IMR-90 (cell line): ENCODE results near the gene KRTAP10-6. TPM values are rescaled to one million over a fixed set of nuclear protein-coding genes. Genes with fewer than 3 reads are reported as not detected.

Experiments
- ATAC-seq: fragments of 200-7000 bp; cut with Tn5 transposase; 2 replicates; pipeline ENCODE4 v1.9.1; 2020; ENCODE audit warnings: low read depth, mild to moderate bottlenecking, moderate library complexity
- BruUV-seq: library from RNA; stranded (reverse); fragments of 400-500 nt; replicated peaks from 2 replicates; lab custom pipeline; 2021; lab: Mats Ljungman, UMichigan
- CTCF ChIA-PET: fragments of 300-600 bp; formaldehyde crosslinking; extraction: SDS; loops from one replicate; lab custom pipeline; 2021; ENCODE audit warnings: antibody characterized with exemption; lab: Yijun Ruan, JAX
- POLR2A ChIA-PET: fragments of 300-600 bp; sonication (Branson Sonifier 250); formaldehyde crosslinking; loops from one replicate; lab custom pipeline; 2022; ENCODE audit warnings: antibody characterized with exemption; ENCODE audit not compliant: unreplicated experiment; lab: Charles Lee
- DNase-seq: peaks from one replicate; pipeline ENCODE4 v3.0.0; 2013
- H2AFZ ChIP-seq: replicated peaks from 2 replicates; pipeline ENCODE3; 2013; ENCODE audit warnings: low read length, mild to moderate bottlenecking; ENCODE audit not compliant: poor library complexity
- H2AK5ac ChIP-seq: 2 replicates; pipeline ENCODE4 v1.6.1; 2013; ENCODE audit warnings: low read depth, low read length, inconsistent platforms
- H2AK9ac ChIP-seq: replicated peaks from 2 replicates; pipeline ENCODE3; 2013; ENCODE audit warnings: mild to moderate bottlenecking, low read depth, low read length, moderate library complexity; ENCODE audit not compliant: poor library complexity
- H2BK120ac ChIP-seq: 2 replicates; pipeline ENCODE4 v1.6.1; 2013; ENCODE audit warnings: low read depth, low read length, inconsistent platforms
- H2BK15ac ChIP-seq: 3 replicates; pipeline ENCODE4 v1.6.1; 2013; ENCODE audit warnings: low read depth, low read length, inconsistent platforms
- H2BK20ac ChIP-seq: 2 replicates; pipeline ENCODE4 v1.6.1; 2013; ENCODE audit warnings: low read depth, mild to moderate bottlenecking, inconsistent platforms, low read length, moderate library complexity
- H2BK5ac ChIP-seq: 2 replicates; pipeline ENCODE4 v1.6.1; 2013; ENCODE audit warnings: mild to moderate bottlenecking, low read depth, low read length, inconsistent platforms; ENCODE audit not compliant: poor library complexity, severe bottlenecking
- H3K14ac ChIP-seq: replicated peaks from 2 replicates; pipeline ENCODE4 v1.6.1; 2013; ENCODE audit warnings: low read depth, low read length, inconsistent platforms
- H3K18ac ChIP-seq: 2 replicates; pipeline ENCODE4 v1.6.1; 2013; ENCODE audit warnings: low read depth, low read length, control low read depth
- H3K23ac ChIP-seq: 2 replicates; pipeline ENCODE4 v1.6.1; 2013; ENCODE audit warnings: low read depth, low read length, inconsistent platforms
- H3K27ac ChIP-seq: 2 replicates; pipeline ENCODE4 v1.5.1; 2013; ENCODE audit warnings: mild to moderate bottlenecking, control low read depth, low read length; ENCODE audit not compliant: insufficient read depth
- H3K27me3 ChIP-seq: 2 replicates; pipeline ENCODE4 v1.6.1; 2013; ENCODE audit warnings: low read length; ENCODE audit not compliant: control insufficient read depth, insufficient read depth
- H3K36me3 ChIP-seq: 2 replicates; pipeline ENCODE4 v1.6.1; 2013; ENCODE audit warnings: low read length, mixed read lengths; ENCODE audit not compliant: control insufficient read depth, insufficient read depth
- H3K4ac ChIP-seq: 2 replicates; pipeline ENCODE4 v1.6.1; 2013; ENCODE audit warnings: low read depth, low read length, inconsistent platforms
- H3K4me1 ChIP-seq: 2 replicates; pipeline ENCODE4 v1.6.1; 2013; ENCODE audit warnings: low read length, mixed read lengths; ENCODE audit not compliant: control insufficient read depth, insufficient read depth
- H3K4me2 ChIP-seq: 2 replicates; pipeline ENCODE4 v1.6.1; 2013; ENCODE audit warnings: low read depth, mild to moderate bottlenecking, control low read depth, low read length, moderate library complexity
- H3K4me3 ChIP-seq: 2 replicates; pipeline ENCODE4 v1.5.1; 2013; ENCODE audit warnings: low read depth, mild to moderate bottlenecking, control low read depth, low read length, moderate library complexity; ENCODE audit not compliant: insufficient read depth
- H3K56ac ChIP-seq: 2 replicates; pipeline ENCODE4 v1.6.1; 2013; ENCODE audit warnings: low read length, inconsistent platforms; ENCODE audit not compliant: insufficient read depth; ENCODE audit errors: extremely low read depth
- H3K79me1 ChIP-seq, 2 experiments: 2 replicates each; pipeline ENCODE4 v1.6.1; 2013; ENCODE audit warnings: low read length in 2 of 2, inconsistent platforms in 1 of 2, low read depth in 1 of 2
- H3K9ac ChIP-seq: 2 replicates; pipeline ENCODE4 v1.6.1; 2013; ENCODE audit warnings: low read depth, low read length, control low read depth
- H3K9me1 ChIP-seq: 2 replicates; pipeline ENCODE4 v1.6.1; 2013; ENCODE audit warnings: low read length, inconsistent platforms; ENCODE audit not compliant: insufficient read depth
- H3K9me3 ChIP-seq: 2 replicates; pipeline ENCODE4 v1.6.1; 2013; ENCODE audit warnings: low read length; ENCODE audit not compliant: control insufficient read depth, insufficient read depth
- H4K20me1 ChIP-seq: 2 replicates; pipeline ENCODE4 v1.6.1; 2013; ENCODE audit warnings: low read length, inconsistent platforms; ENCODE audit not compliant: insufficient read depth
- H4K5ac ChIP-seq: 2 replicates; pipeline ENCODE4 v1.6.1; 2013; ENCODE audit warnings: mild to moderate bottlenecking, low read depth, low read length, control low read depth
- H4K8ac ChIP-seq, 2 experiments: 2 replicates each; pipeline ENCODE4 v1.6.1; 2013; ENCODE audit warnings: low read depth in 2 of 2, low read length in 2 of 2, control low read depth in 1 of 2, inconsistent platforms in 1 of 2
- H4K91ac ChIP-seq: 2 replicates; pipeline ENCODE4 v1.6.1; 2013; ENCODE audit warnings: low read depth, low read length, inconsistent platforms; ENCODE audit not compliant: insufficient read depth
- CTCF ChIP-seq: conservative IDR thresholded peaks from 2 replicates; pipeline ENCODE4 v1.5.1; 2012; ENCODE audit warnings: mild to moderate bottlenecking, low read depth, low read length, improper control_type of control experiment
- ELK1 ChIP-seq: fragments of 150-350 bp; IDR thresholded peaks from 2 replicates; pipeline ENCODE4 v1.6.1; 2016; ENCODE audit warnings: low read depth, mild to moderate bottlenecking, low read length, moderate library complexity, borderline replicate concordance
- MAFK ChIP-seq: IDR thresholded peaks from 2 replicates; pipeline ENCODE4 v1.6.1; 2012; ENCODE audit warnings: low read depth, low read length, improper control_type of control experiment
- MAZ ChIP-seq: IDR thresholded peaks from 2 replicates; pipeline ENCODE4 v1.6.1; 2012; ENCODE audit warnings: low read depth, mild to moderate bottlenecking, low read length, improper control_type of control experiment, moderate library complexity, borderline replicate concordance
- MXI1 ChIP-seq: IDR thresholded peaks from 2 replicates; pipeline ENCODE4 v1.6.1; 2012; ENCODE audit warnings: low read depth, mild to moderate bottlenecking, low read length, moderate library complexity, borderline replicate concordance
- NFE2L2 ChIP-seq: fragments of 150-350 bp; IDR thresholded peaks from 2 replicates; pipeline ENCODE4 v1.6.1; 2016; ENCODE audit warnings: low read depth, mild to moderate bottlenecking, low read length
- POLR2A ChIP-seq: IDR thresholded peaks from 2 replicates; pipeline ENCODE4 v1.6.1; 2012; ENCODE audit warnings: mild to moderate bottlenecking, low read depth, low read length
- RCOR1 ChIP-seq: IDR thresholded peaks from 2 replicates; pipeline ENCODE4 v1.6.1; 2012; ENCODE audit warnings: mild to moderate bottlenecking, low read length, improper control_type of control experiment; ENCODE audit not compliant: insufficient replicate concordance
- RFX5 ChIP-seq: IDR thresholded peaks from 2 replicates; pipeline ENCODE4 v1.8.0; 2012; ENCODE audit warnings: low read depth, mild to moderate bottlenecking, low read length, moderate library complexity
- WGBS, 2 experiments: methylation state at CpG; one replicate each; pipeline versions ENCODE4 v1.1.5 to v1.1.7; 2013; ENCODE audit warnings: missing lambda C conversion rate in 2 of 2; ENCODE audit not compliant: insufficient read length in 1 of 2; ENCODE audit errors: extremely low coverage in 2 of 2; 5-methylcytosine and 5-hydroxymethylcytosine counted together
- dilution Hi-C: fragments of 300-500 bp; cut with HindIII; formaldehyde crosslinking; loops from one replicate; pipeline ENCODE4 v1.14.3; 2018; ENCODE audit warnings: low sequenced_read_pairs; ENCODE audit not compliant: unreplicated experiment
- in situ Hi-C: fragments of 300-500 bp; cut with MboI; formaldehyde crosslinking; loops from 3 replicates; pipeline ENCODE4 v1.14.3; 2019; ENCODE audit warnings: low sequenced_read_pairs, inconsistent platforms, mixed read lengths
- intact Hi-C: fragments of 100-400 bp; cut with micrococcal nuclease; formaldehyde crosslinking; loops from 2 replicates; pipeline ENCODE4 v1.10.0; 2022
- polyA plus RNA-seq, 3 experiments: library from polyadenylated mRNA; depleted of rRNA; stranded (reverse); fragments of >200 nt; gene quantifications; 2 replicates each; pipeline ENCODE4 v1.2.3, GENCODE V29; 2012; ENCODE audit warnings: low replicate concordance in 1 of 3
- total RNA-seq: library from RNA; depleted of rRNA; stranded (reverse); fragments of >200 nt; gene quantifications from 2 replicates; pipeline ENCODE4 v1.2.3, GENCODE V29; 2012
- TF ChIP-seq, protein P1 (sequence below): fragments of 150-350 bp; IDR thresholded peaks from 2 replicates; pipeline ENCODE4 v1.6.1; 2017; ENCODE audit warnings: mild to moderate bottlenecking, antibody characterized with exemption, low read length, low read depth

Gene KRTAP10-6
- total and polyA plus RNA-seq, 2 of the 4 experiments (the other 2 are of a cell fraction) = not detected

GRCh38 chr21:44630440-44630839, 38.1 kb upstream of the KRTAP10-6 start:
- Histone ChIP-seq H3K9me3 (0 out of 2 replicates have a peak, but pooled peaks cover 2% of the 10 kb centered on the region), H3K4ac (no peak overlapping the region), H3K27me3 (peaks cover 2% of the 10 kb centered on the region; the same call in 1 of the 2 replicates)

More at GRCh38 chr21:44630440-44630839, 38.1 kb upstream of the KRTAP10-6 start:
- no peak overlapping the region for H3K18ac ChIP-seq
- WGBS, 2 experiments = no CpG with 5 or more reads among the region's 2 CpGs
- no peak overlapping the region for H2AFZ ChIP-seq
- no peaks in the 10 kb centered on the region for H3K9me1 ChIP-seq
- CTCF ChIA-PET = no interaction called here
- no peak for ATAC-seq
- in situ Hi-C loops (no loop called here), intact Hi-C loops (no loop called here), dilution Hi-C loops (no loop called here)
- H3K56ac ChIP-seq = no peak overlapping the region
- H4K5ac ChIP-seq = no peak overlapping the region
- no peak overlapping the region for H2AK9ac ChIP-seq
- no peak overlapping the region for H2AK5ac ChIP-seq
- no peak for DNase-seq
- no peak overlapping the region for H3K4me2 ChIP-seq
- no peaks in the 10 kb centered on the region for H3K4me1 ChIP-seq
- H4K8ac ChIP-seq = no peak overlapping the region
- BruUV-seq = no TSS peak
- POLR2A ChIA-PET = no interaction called here
- H2BK15ac ChIP-seq = no peak overlapping the region
- no peak overlapping the region for H3K4me3 ChIP-seq
- H3K36me3 ChIP-seq = no peaks in the 10 kb centered on the region
- H2BK120ac ChIP-seq = no peak overlapping the region
- TF ChIP-seq, protein P1, sequence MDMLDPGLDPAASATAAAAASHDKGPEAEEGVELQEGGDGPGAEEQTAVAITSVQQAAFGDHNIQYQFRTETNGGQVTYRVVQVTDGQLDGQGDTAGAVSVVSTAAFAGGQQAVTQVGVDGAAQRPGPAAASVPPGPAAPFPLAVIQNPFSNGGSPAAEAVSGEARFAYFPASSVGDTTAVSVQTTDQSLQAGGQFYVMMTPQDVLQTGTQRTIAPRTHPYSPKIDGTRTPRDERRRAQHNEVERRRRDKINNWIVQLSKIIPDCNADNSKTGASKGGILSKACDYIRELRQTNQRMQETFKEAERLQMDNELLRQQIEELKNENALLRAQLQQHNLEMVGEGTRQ = no peak
- TF ChIP-seq POLR2A (no peak), RFX5 (no peak), MXI1 (no peak), RCOR1 (no peak), MAFK (no peak), CTCF (no peak), MAZ (no peak), NFE2L2 (no peak), ELK1 (no peak)
- no peak overlapping the region for H3K14ac ChIP-seq
- H4K20me1 ChIP-seq = no peaks in the 10 kb centered on the region
- H3K23ac ChIP-seq = no peak overlapping the region
- no peak overlapping the region for H2BK5ac ChIP-seq
- H3K27ac ChIP-seq = no peak overlapping the region
- H4K91ac ChIP-seq = no peak overlapping the region
- H2BK20ac ChIP-seq = no peak overlapping the region
- H3K9ac ChIP-seq = no peak overlapping the region
- no peaks in the 10 kb centered on the region for H3K79me1 ChIP-seq
